ENCODE results near the gene CARD9. TPM values are rescaled to one million over a fixed set of nuclear protein-coding genes. Genes with fewer than 3 reads are reported as not detected.

Gene CARD9
- total RNA-seq, 1 experiment from 2014 or later = 0.28 TPM

DNA sequence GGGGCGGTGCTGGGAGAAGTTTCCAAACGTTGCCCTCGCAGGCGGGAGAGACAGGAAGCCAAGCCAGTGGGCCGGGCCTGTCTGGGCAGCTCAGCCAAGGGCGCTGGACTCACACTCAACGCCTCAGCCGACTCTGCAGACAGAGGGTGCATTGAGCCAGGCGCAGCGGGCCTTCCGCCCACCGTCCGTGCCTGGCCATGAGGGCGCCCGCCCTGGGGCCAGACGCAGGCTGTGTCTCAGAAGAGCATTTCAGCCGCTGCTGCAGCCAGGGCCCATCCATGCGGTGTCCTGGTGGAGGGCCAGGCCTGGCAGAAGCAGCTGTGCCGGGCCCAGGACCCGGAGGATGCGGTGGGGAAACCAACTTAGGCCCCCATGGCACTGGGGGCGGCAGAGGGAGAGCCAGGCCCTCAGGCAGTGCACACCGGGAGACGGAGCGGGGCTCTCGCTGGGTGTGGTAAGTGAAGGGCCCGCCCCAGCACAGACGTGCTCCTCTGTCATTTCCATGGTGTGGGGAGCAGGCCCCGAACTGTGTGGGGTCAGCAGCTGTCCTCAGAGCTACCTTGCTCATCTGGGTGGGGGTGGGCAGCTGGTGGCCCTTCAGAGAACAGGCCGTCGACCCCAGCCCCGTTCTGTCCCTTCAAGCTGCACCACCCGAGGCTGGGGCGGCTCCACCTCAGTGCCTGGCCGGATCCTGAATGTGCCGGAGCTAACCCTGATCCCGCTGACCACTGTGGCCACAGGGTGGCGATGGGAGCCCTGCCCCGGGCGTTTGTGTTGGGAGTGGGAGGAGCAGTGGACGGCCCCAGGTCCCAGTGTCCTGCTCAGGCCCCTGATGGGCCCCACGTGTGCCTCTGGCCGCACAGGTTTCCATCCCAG is 27.9 kb downstream of the CARD9 start:
- H3K4me3 ChIP-seq (ENCODE audit: insufficient read depth, low read depth, low read length) = no peak overlapping the region

GRCh38 chr9:136344544-136345280 is 28.8 kb downstream of the CARD9 start:
- H3K27me3 ChIP-seq (ENCODE audit: control insufficient read depth, insufficient read depth, low read length) = no peaks in the 10 kb centered on the region
- H3K36me3 ChIP-seq (replicated peaks; ENCODE audit: control insufficient read depth, insufficient read depth, low read length) = no peaks in the 10 kb centered on the region
- no peak overlapping the region for H3K4me3 ChIP-seq (ENCODE audit: insufficient read depth, low read depth, low read length)
- no peak for DNase-seq

More for the DNA sequence above, 27.9 kb downstream of the CARD9 start:
- Histone ChIP-seq H3K27me3 (ENCODE audit: control insufficient read depth, insufficient read depth, low read length) (no peaks in the 10 kb centered on the region), H3K36me3 (replicated peaks; ENCODE audit: control insufficient read depth, insufficient read depth, low read length) (no peaks in the 10 kb centered on the region)
- peak; percentile 91 for DNase-seq

GRCh38 chr9:136343884-136344269 is 29.6 kb downstream of the CARD9 start:
- Histone ChIP-seq H3K27me3 (ENCODE audit: control insufficient read depth, insufficient read depth, low read length) (no peaks in the 10 kb centered on the region), H3K36me3 (replicated peaks; ENCODE audit: control insufficient read depth, insufficient read depth, low read length) (no peaks in the 10 kb centered on the region)
- DNase-seq = no peak

GRCh38 chr9:136343121-136343883 is 30.2 kb downstream of the CARD9 start:
- Histone ChIP-seq H3K4me3 (ENCODE audit: insufficient read depth, low read depth, low read length) (no peak overlapping the region), H3K36me3 (replicated peaks; ENCODE audit: control insufficient read depth, insufficient read depth, low read length) (no peaks in the 10 kb centered on the region), H3K27me3 (ENCODE audit: control insufficient read depth, insufficient read depth, low read length) (no peaks in the 10 kb centered on the region)
- peak; percentile 83 for DNase-seq

More at GRCh38 chr9:136343884-136344269, 29.6 kb downstream of the CARD9 start:
- no peak overlapping the region for H3K4me3 ChIP-seq (ENCODE audit: insufficient read depth, low read depth, low read length)

DNA sequence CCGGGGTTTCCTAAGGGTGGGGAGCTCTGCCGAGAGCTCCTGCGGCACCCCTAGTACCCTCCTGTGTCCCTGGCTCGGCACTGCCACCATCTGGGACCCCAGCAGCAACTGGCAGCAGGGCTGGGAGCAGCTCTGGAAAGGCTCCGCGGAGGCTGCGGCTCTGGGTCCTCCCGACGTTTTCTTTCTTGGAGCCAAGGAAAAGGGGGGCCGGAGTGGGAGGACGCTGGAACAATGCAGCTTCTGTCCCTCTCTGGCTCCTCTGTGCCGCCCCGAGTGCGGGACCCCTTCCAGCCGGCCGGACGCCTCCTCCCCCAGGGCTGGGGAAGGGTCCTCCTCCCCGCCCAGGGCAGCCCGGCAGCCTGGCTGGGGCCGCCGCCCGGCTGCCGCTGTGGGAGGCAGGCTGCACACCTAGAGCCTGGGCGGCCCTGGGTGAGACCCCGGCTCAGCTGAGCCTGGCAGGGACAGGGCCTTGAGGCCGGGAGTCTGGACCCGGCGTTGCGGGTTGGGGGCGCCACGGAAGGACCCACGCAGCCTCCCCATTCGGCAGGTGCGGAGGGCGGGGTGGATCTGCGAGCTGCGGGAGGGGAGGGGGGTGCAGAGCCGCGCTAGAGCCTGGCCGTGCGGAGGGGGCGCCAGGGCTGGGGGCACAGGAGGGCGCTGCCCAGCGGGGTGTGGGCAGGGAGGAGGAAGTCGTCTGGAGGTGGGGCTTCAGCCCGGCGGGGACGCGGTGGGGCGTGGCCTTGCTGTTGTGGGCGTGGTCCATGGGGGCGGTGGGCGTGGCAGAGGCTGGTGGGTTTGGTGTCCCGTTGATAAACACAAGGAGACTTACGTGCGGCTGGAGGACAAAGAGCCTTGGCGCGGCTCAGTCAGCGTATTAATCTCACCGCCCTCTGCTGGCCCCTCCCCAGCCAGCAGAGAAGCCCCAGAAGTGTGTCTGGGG is 31.0 kb downstream of the CARD9 start:
- no peaks in the 10 kb centered on the region for H3K36me3 ChIP-seq (replicated peaks; ENCODE audit: control insufficient read depth, insufficient read depth, low read length)
- H3K4me3 ChIP-seq (ENCODE audit: insufficient read depth, low read depth, low read length) = peak overlapping the region; percentile 42
- DNase-seq = peak; percentile 99
- H3K27me3 ChIP-seq (ENCODE audit: control insufficient read depth, insufficient read depth, low read length) = no peaks in the 10 kb centered on the region

GRCh38 chr9:136341769-136342168 is 31.7 kb downstream of the CARD9 start:
- H3K27me3 ChIP-seq (ENCODE audit: control insufficient read depth, insufficient read depth, low read length) = no peaks in the 10 kb centered on the region
- no peak for DNase-seq
- no peak overlapping the region for H3K4me3 ChIP-seq (ENCODE audit: insufficient read depth, low read depth, low read length)
- H3K36me3 ChIP-seq (replicated peaks; ENCODE audit: control insufficient read depth, insufficient read depth, low read length) = no peaks in the 10 kb centered on the region

- Histone ChIP-seq H3K27me3 (ENCODE audit: control insufficient read depth, insufficient read depth, low read length) (no peaks in the 10 kb centered on the region), H3K4me3 (ENCODE audit: insufficient read depth, low read depth, low read length) (no peak overlapping the region), H3K36me3 (replicated peaks; ENCODE audit: control insufficient read depth, insufficient read depth, low read length) (no peaks in the 10 kb centered on the region)
- no peak for DNase-seq
Observed at GRCh38 chr9:136341042-136341655, 32.3 kb downstream of the CARD9 start.

- no peak for DNase-seq
- Histone ChIP-seq H3K27me3 (ENCODE audit: control insufficient read depth, insufficient read depth, low read length) (no peaks in the 10 kb centered on the region), H3K4me3 (ENCODE audit: insufficient read depth, low read depth, low read length) (no peak overlapping the region), H3K36me3 (replicated peaks; ENCODE audit: control insufficient read depth, insufficient read depth, low read length) (no peaks in the 10 kb centered on the region)
Observed at GRCh38 chr9:136340356-136341041, 33.0 kb downstream of the CARD9 start.

DNA sequence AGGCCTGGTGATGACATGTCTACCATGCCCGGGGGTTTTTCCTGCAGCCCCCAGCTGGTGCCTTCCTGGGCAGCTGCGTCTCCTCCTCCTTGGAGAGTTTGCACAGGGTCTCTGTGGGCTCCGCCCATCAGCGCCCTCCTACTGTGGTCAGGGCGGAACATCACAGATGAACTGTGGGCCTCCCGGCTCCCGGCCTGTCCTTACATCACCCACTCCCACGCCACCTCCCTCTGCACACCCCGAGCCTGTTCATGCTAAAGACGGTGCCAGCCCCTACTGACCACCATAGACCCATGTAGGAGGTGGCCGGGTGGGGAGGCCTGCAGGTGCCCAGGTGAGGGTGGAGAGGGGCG is 33.5 kb downstream of the CARD9 start:
- no peak for DNase-seq
- no peak overlapping the region for H3K4me3 ChIP-seq (ENCODE audit: insufficient read depth, low read depth, low read length)

GRCh38 chr9:136339173-136339957 is 34.1 kb downstream of the CARD9 start:
- Histone ChIP-seq H3K36me3 (replicated peaks; ENCODE audit: control insufficient read depth, insufficient read depth, low read length) (no peaks in the 10 kb centered on the region), H3K4me3 (ENCODE audit: insufficient read depth, low read depth, low read length) (no peak overlapping the region), H3K27me3 (ENCODE audit: control insufficient read depth, insufficient read depth, low read length) (no peaks in the 10 kb centered on the region)
- peak; percentile 96 for DNase-seq

More for the DNA sequence above, 33.5 kb downstream of the CARD9 start:
- no peaks in the 10 kb centered on the region for H3K27me3 ChIP-seq (ENCODE audit: control insufficient read depth, insufficient read depth, low read length)
- no peaks in the 10 kb centered on the region for H3K36me3 ChIP-seq (replicated peaks; ENCODE audit: control insufficient read depth, insufficient read depth, low read length)

- no peak overlapping the region for H3K4me3 ChIP-seq (ENCODE audit: insufficient read depth, low read depth, low read length)
- no peaks in the 10 kb centered on the region for H3K36me3 ChIP-seq (replicated peaks; ENCODE audit: control insufficient read depth, insufficient read depth, low read length)
- H3K27me3 ChIP-seq (ENCODE audit: control insufficient read depth, insufficient read depth, low read length) = no peaks in the 10 kb centered on the region
- DNase-seq = no peak
Observed at GRCh38 chr9:136338511-136338910, 35.0 kb downstream of the CARD9 start.

Measured in H7 (cell line).